GM12801 (cell line): ENCODE results near the gene CAPZA3.

Experiments
- TF ChIP-seq, protein P1 (sequence below): IDR thresholded peaks from one replicate; pipeline ENCODE4 v1.5.1; 2011; ENCODE audit warnings: control low read depth; ENCODE audit not compliant: insufficient read length; ENCODE audit errors: extremely low read depth

CAPZA3 gene

DNA sequence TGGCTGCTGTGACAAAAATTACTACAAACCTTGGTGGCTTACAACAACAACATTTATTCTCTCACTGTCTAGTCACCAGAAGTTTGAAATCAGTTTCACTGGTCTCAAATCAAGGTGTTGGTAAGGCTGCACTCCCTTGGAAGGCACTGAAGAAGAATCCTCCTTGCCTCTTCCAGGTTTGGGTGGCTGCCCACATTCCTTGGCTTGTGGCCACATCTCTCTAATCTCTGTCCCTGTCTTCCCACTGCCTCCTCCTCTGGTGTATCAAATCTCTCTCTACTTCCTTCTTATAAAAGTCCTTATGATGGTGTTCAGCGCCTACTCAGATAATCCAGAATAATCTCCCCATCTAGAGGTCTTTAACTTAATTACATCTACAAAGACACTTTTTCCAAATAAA is 31.1 kb upstream of the CAPZA3 start:
- TF ChIP-seq, protein P1, sequence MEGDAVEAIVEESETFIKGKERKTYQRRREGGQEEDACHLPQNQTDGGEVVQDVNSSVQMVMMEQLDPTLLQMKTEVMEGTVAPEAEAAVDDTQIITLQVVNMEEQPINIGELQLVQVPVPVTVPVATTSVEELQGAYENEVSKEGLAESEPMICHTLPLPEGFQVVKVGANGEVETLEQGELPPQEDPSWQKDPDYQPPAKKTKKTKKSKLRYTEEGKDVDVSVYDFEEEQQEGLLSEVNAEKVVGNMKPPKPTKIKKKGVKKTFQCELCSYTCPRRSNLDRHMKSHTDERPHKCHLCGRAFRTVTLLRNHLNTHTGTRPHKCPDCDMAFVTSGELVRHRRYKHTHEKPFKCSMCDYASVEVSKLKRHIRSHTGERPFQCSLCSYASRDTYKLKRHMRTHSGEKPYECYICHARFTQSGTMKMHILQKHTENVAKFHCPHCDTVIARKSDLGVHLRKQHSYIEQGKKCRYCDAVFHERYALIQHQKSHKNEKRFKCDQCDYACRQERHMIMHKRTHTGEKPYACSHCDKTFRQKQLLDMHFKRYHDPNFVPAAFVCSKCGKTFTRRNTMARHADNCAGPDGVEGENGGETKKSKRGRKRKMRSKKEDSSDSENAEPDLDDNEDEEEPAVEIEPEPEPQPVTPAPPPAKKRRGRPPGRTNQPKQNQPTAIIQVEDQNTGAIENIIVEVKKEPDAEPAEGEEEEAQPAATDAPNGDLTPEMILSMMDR: no peak

DNA sequence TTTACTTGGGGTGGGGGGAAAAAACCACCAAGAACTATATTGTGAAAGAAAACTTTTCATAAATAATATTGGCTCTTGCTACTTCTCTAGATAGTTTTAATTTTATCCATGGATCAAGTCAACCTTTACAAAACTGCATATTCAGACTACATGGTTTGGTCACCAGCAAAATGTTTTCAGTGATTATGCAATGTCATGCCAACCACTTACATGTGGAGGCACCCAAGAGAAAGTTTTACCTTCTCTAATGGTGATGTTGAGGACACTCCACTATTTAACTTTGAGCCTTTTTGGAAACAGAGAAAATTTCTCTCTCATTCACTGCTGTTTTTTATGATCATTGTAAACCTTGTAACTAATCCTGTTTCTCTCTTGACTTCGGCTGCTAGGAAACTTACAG is 21.7 kb upstream of the CAPZA3 start:
- TF ChIP-seq, protein P1: no peak

DNA sequence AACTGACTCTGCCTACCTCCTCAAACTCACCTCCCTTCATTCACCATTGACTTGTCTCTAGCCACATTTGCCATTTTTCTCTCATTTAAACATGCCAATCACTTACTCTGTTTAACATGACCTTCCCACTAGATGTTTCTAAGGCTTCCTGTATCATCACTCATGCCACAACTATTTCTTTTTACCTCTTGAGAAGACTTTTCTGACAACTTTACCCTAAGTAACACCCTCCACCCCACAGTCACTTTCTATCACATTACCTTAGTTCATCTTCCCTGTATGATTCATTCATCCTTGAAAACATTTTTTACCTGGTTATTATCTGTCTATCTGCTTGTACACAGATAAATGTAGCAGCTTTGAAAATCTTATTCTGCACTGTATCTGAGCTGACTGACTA is 19.5 kb upstream of the CAPZA3 start:
- TF ChIP-seq, protein P1: no peak

DNA sequence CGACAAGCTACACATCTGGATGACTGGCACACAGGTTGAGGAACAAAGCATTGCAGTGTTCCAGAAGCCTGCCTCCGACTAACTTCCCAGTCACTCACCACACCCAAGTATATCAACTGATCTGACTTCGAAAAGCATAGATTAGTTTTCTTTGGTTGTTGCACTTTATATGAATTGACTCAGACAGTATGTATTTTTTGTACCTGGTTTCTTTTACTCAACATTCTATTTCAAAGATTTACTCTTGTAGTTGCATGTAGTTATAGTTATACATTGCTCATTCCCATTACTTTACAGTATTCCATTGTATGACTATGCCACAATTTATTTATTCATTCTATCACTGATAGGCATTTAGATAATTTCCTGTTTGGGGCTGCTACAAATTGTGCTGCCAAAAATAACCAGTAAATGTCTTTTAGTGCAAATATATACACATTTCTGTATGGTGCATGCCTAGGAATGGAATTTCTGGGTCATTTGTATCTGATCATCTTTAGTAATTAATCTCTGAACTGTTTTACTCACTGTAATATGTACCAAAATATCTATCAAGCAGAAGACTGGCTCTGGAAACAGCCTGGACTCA is 17.9 kb upstream of the CAPZA3 start:
- TF ChIP-seq, protein P1: no peak

DNA sequence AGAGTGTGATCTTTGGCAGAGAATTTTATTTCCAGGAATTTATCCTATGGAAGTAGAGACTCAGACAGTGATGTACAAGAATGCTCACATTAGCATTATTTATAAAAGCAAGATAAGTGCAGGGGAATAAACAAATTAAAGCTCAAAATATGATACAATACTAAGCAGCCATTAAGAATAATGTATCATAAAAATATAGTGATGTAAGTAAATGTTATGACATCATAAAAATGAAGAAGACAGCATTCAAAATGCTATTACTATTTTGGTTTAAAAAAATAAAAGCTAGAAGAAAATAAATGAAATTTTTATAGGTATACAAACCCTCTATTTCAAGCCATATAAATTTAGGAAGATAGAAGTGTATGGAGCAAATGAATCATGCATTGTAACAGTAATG is 17.2 kb upstream of the CAPZA3 start:
- TF ChIP-seq, protein P1: no peak

DNA sequence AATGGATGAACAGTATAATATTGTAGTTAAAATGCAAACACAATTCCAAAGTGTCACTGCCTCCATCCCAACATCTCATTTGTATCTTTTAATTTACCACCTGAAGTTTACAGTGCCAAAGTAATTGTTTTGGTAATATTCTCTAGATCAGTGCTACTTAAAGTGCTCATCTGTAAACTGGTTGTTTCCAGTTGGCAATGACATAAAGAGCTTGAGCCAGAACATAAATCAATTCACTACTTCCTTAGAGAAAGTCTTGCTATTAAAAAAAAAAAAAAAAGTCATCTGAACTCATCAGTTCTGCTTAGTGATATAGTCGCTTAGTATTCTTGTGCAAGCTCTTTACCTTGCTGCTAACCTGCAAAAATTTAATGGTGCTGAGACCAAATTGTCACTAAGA is 16.5 kb upstream of the CAPZA3 start:
- TF ChIP-seq, protein P1: no peak

DNA sequence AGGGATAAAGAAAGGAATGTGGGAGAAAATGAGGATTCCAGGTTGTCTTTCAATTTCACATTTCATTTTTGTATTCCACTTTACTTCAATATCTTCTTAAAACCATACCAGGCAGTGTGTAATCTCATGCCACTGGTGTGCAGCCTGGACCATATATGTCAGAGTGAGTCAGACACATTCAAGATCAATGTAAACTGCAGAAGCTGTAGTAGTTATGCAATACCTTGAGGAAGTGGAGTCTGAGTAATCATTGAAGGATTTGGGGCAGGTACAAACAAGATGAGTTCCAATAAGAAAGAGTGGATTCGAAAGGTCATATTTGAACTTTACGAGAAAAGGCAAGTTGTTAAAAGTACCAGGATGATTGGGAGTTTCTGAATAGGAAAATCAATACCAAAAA is 14.2 kb upstream of the CAPZA3 start:
- TF ChIP-seq, protein P1: no peak
